ENCODE results near the gene KHDRBS2.
"Not testable (repeated sequence)": the region's sequence is repeated elsewhere in the genome, so short reads cannot be mapped to it uniquely, and the experiment has no call there.

KHDRBS2 gene

DNA sequence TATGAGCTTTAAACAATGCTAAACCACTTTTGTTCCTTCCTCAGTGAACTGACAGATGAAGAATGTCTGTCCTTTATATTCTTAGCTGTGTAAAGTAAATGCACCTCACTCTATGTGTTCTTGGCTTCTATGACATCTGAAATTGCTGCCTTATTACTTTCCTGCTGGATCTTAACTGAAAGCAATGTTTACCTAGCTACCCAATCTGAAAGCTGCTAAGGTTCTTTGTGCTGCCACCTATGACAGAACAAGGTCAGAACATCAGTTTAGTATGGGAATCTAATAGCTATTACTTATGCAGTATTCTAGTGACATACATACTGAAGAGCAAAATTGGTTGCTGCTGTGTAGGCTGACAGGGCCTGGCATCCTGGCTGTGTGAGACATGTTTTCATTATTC lies 444.1 kb downstream of the KHDRBS2 start:
- no peak for DNase-seq

DNA sequence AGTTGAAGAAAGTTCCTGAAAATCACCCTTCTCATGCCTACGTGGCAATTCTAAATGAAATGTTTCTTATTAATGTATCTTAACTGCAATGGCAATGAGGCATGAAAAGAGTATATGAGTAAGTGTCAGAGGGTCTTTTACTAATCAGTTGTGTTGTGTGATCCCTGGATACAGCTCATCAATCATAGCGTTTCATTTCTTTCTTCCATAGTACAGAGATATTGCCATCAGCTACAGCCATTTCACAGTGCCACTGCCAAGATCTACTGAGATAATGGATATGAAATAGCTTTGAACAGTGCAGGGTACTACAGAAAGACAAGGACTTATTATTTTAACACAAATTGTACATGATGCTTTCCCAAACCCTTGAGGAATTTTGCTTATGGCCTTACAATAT lies 450.8 kb downstream of the KHDRBS2 start:
- no peak for DNase-seq

DNA sequence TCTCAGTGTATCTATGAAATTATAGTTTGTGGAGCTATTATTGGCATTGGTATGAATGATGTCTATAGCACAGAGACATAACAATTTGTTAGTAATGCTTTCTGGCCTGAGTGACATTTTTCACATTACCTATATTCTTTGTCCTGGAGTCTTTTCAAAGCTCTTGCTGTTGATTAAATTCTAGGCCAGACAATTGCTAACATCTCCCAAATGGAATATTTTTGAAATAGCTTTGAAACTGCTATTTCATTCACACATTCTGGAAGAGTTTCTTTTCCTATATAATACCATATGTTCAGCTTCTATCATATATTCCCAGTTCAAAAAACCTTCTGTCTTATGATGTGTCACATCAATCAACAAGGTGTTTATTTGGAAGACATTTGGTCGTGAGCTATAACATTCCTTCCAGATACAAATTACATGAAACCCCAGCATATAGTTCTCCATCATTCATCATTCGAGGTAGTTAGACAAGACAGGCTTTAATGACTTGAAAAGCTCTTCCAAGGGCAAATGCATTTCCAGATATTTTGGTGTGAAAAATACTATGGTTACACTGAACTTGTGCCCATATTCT lies 452.8 kb downstream of the KHDRBS2 start:
- no peak for DNase-seq

DNA sequence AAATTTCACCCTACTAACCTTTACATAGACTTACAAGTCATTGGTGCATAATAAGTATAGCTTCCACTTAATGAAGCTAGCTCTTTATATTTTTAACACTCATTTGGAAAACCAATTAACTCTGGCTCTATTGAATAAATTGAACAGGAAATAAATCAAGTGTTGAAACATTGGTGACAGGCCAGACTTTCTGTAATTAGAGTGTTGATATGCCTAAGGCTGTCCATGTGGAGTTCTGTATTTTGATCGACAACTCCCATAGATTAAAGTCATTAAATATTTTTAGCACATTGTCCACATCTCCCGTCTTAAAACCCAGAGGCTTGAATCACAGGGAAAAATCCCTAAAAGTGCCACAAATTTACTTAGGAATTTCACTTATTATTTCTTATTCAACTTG lies 468.3 kb downstream of the KHDRBS2 start:
- DNase-seq = no peak

DNA sequence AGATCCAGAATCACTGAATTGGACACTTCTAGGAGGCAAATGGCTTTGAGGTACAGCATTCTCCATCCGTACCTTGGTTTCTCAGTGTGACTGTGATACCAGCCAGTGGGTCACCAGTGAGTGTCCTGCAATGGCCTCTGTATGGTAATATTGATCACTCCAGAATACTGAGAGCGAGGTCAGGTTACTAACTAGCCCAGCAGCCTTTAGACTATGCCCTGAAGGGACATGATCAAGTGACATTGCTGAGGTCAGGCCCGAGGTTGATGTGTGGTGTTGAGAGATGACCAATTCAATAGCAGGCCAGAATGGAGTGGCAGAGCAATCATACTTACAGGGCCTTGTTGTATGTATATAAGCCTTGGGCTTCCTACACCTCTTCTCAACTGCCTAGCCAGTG lies 476.0 kb downstream of the KHDRBS2 start:
- DNase-seq = no peak

DNA sequence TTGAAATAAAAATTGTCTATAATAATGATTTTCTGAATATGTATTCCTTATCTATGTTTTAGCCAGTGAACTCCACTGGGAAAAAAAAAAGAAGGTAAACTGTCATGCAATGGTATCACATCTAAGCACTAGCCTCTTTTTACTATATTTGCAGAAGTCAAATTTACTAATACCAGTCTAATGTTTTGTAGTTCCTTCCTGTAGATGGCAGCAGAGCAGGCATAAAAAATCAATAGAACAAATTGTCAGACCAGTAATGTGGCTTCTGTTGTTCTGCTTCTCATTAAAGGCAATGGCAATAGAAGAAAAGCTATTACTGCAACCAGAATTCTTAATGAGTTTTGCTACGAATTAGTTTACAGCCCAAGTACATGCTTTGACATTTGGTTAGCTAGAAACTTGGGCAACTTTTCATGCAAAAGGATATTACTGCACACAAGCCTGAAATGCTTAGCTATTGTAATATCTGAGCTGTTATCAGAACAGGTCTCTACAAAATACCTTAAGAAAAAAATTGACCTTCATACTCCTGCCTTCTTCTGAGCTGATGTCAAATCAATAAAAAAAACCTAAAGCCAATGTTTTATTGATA lies 476.9 kb downstream of the KHDRBS2 start:
- peak; percentile 6 to 52 (median 25) for DNase-seq

DNA sequence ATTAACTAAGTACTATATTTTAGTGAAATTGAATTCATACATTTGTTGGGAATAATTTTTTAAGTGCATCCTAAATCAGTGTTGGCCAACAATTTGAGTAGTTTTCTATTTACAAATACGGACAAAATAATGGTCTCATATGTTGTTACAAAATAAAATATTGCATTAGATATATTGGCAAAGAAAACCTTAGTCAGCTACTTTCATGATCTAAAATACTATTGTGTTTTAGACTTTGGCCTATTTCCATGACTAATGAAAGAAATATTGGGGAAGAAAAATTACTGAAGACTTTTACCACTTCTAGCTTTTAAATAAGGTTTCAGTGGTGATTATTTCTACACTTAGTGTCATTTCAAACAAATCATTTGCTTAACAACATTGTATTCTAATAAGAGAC lies 498.0 kb downstream of the KHDRBS2 start:
- no peak for DNase-seq

DNA sequence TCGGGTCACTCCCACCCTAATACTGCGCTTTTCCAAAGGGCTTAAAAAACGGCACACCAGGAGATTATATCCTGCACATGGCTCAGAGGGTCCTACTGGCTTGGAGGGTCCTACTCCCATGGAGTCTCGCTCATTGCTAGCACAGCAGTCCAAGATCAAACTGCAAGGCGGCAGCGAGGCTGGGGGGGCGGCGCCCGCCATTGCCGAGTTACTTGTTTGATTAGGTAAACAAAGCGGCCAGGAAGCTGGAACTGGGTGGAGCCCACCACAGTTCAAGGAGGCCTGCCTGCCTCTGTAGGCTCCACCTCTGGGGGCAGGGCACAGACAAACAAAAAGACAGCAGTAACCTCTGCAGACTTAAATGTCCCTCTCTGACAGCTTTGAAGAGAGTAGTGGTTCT lies 516.6 kb downstream of the KHDRBS2 start:
- not testable (repeated sequence) for DNase-seq

DNA sequence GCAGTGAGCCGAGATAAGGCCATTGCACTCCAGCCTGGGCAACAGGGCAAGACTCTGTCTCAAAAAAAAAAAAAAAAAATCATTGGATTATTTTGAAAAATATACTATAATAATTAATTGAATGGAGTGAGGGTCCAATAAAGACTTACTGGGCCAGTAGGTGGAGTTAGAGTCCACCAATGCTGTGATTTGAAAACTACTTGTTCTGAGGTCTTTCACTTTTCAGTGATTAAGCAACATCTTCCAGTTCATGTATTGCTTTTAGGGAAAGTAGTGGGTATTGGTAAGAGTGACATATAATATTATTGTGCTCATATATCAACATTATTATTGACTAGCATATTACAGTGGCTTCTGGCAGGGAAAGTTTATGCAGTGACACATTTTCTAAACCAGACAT lies 530.3 kb downstream of the KHDRBS2 start:
- no peak for DNase-seq

DNA sequence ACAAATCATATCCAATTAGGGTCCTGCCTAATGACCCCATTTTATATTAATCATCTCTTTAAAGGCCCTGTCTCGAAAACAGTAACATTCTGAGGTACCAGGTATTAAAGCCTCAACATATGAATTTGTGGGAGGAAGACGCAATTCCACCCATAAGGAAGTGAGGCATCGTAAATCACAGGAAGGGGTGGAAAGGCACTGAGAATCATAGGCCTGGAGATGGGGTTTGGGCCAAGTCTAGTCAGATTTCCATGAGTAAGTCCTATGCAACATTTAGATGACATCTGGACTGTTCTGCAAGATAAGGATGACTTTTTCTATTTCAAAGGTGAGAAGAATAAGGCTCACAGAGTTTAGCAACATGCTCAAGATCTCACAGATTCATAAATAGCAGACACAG lies 534.0 kb downstream of the KHDRBS2 start:
- no peak for DNase-seq

DNA sequence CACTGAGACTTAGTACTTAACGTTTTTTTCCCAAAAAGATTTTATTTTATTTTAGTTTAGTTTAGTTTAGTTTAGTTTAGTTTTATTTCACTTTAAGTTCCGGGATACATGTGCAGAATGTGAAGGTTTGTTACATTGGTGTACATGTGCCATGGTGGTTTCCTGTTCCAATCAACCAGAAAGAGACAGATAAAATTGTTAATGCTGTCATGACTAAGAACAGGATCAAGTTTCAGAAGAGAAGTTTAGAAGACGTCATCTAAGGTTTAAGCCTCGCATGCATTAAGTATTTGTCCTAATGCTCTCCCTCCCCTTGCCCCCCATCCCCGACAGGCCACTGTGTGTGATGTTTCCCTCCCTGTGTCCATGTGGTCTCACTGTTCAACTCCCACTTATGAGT lies 540.0 kb downstream of the KHDRBS2 start:
- DNase-seq = no peak

DNA sequence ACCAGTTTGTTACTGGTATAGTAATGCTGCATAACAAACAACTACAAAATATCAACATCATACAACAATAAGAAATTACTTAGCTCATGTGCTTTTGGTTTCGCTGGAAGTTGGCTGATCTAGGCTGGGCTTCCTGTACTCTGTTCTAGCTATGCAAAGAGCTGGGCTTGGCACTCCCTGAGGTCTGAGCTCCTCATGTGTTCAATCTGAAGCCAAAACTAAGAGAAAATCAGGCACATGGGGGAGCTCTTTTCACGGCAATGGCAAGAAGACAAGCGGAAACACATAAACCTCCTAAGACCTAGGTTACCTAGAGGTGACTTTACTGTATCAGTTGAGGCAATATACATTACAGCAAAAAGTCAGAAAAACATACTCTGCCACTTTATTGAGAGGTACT lies 574.2 kb downstream of the KHDRBS2 start:
- DNase-seq = no peak

DNA sequence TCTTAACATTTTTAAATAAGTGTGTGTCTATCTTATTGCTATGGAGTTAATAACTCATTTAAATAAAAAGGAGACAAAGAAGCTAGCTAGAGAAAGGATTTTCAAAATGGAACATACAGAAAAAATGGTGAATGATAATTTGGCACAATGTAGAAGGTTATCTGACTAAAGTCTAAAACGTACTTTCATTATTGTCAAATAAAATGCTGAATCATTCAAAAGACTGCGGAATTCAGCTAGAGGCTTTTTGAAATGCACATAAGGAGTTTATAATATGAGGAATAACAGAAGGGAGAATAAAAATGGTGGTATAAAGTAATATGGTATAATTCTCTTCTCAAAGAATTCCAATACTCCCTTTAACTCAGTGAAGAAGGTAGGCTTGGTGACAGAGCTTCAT lies 597.9 kb downstream of the KHDRBS2 start:
- no peak for DNase-seq

DNA sequence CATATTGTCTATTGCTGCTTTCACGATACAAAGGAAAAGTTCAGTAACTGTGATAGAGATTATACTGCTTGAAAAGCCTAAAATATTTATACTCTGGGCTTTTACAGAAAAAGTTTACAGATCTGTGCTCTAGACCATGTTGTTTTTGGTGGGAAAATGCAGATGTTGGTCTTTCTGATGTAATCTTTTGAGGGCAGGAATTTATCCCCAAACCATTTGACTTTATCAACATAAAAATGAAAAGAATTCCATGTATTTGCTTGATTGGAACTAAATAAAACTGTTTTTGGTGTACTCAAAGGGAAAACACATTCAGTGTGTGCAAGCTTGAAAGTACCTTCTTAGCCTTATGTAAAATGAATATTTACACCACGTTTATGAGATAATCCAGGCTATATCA lies 603.5 kb downstream of the KHDRBS2 start:
- DNase-seq = no peak

DNA sequence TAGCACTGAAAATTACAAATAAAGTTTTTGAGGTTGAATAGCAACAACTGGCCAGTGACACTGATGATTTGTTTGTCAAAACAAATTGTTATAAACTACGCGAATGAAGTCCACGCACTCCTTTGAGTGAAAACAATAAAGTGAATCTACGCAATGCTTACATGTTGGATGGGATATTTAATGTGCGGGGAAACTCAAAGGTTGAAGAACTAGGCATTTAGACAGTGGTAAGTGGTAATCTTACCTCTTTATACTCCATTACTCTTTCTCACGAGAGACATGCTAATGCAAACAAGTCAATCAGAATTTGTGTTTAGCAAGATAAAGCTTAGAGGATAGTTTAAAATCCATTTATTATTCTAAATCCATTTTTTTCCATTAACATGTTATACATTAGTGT lies 606.4 kb downstream of the KHDRBS2 start:
- DNase-seq = no peak

DNA sequence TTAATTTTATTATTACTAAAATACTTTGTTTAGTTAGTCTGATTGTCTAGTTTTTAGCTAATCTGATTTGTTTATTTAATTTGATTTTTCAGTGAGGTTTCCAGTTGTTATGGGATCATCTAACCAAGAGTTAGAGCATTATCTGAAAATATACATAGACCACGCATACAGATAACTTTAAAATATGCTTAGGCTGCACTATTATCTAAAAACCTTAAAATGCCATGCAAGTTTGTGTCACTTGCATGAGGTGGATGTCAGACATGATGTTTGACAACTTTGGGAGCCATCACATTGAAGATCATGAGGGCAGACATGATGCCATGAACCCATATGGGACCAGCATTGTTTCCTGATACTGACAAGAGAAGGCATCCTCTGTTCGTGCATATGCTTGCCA lies 610.3 kb downstream of the KHDRBS2 start:
- DNase-seq = no peak

DNA sequence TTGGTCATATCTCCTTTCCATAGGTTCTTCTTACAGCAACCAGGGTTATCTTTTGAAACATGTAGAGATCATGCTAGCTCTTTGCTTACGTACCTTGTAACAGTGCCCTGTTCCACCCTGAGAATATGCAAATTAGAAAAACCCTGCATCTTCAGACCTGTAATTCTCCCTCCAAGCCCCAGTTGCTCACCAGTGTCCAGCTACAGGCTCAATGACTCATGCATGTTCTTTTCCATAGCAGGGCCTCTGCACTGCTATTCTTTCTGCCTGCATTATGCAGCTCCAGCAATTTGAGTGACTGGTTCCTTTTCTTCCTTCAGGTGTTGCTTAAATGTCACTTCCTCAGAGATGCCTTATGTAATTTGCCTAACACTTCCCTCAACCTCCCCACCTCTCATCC lies 636.2 kb downstream of the KHDRBS2 start:
- DNase-seq = no peak

DNA sequence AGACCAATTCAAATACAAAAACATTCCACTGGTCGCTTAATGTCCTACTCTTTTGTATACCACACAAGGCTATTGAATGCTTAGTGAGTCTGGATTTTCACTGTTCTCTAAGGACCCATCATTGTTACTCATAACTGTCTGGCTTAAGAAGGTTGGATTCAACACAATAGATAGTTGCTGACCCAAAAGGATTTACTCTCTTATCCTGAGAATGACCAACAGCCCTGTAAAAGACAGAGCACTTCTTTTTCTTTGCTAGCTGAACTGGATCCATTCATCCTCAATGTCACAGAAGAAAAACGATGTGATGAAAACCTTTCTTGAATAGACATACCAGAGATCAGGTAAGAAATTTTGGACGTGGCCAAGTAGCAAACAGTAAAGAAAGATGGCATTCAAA lies 645.6 kb downstream of the KHDRBS2 start:
- DNase-seq = no peak
